GM18507 (cell line): ENCODE data around the gene ELOA.
A peak's percentile ranks its signal among the peaks of the same experiment; 100 is the strongest.

Source experiments
- DNase-seq: peaks from one replicate; pipeline ENCODE4 v3.0.0; 2011; ENCODE audit warnings: low read depth; ENCODE audit not compliant: insufficient read length; ENCODE audit errors: extremely low spot score
- FAIRE-seq: peaks from 2 replicates; lab custom pipeline; 2011; peaks lifted over from hg19 to GRCh38; lab: Jason Lieb, UNC

Gene ELOA

DNA sequence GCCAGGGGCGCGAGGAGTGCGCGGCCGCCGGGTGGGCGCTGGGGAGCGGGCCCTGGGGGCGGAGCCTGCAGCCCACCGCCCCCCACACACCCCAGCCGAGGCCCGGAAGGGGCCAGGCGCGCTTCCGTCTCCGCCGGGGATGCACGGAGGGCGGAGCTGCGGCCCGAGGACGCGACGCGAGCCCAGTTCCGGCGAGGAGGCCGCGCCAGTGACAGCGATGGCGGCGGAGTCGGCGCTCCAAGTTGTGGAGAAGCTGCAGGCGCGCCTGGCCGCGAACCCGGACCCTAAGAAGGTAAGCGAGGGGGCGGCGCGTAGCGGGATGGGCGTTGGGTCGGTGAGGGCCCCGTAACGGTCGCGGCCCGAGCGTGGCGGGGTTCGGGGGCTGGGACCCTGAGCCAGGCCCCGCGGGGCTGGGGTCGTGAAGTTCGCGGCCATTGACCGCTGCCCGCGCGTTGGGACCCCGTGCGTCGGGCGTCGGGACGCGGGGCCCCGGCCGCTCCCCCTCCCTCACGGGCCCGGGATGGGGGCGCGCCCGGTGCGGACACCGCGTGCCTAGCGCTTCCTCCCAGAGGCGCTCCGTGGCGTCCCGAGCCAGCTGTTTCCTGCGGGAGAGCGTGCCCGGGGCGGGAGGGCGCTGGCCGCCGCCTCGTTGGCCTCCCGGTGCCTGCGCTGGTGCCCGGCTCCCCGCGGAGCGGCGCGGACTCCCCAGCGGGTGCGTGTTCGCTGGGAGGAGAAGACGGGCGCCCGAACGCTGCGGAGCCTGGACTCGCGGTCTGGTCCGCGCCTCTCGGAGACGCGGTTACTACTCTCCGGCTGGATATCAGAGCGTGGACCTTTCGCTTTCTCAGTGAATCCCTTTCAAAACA, at the start of gene ELOA:
TSS of gene ELOA (plus strand) at position 185 of the 866 bp plus-strand sequence. CDS start at position 218, 33 bp downstream.
- peak; percentile 81 for DNase-seq
- FAIRE-seq: peak; percentile 91

DNA sequence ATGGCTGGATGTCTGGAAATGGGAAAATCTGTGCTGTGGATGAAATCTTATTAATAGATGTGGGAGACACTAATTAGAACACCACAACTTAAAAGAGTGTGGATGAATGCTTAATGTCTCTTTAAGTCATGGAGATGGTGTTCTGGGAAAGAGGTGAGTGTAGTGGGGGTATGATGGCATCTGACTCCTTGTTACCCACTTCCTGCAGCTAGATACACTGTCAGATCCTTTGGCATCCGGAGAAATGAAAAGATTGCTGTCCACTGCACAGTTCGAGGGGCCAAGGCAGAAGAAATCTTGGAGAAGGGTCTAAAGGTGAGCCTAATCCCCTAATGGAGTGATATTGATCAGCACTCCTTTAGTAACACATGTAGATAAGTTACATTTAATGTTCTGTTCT, 49.7 kb upstream of the ELOA start:
- FAIRE-seq: no peak
- DNase-seq: no peak

DNA sequence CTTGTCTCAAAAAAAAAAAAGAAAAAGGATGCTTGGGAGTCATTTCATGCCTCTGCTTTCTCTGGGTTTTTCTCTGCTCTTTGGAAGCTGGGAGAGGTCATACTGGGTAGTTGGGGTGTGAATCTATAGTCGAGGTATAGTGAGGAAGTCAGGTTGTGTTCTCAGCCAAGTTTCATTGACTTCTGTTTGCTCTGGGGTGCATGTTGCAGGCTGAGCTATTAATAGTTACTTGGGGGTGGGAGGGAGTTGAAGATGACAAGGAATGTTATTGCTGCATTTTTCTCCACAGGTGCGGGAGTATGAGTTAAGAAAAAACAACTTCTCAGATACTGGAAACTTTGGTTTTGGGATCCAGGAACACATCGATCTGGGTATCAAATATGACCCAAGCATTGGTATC, 48.9 kb upstream of the ELOA start:
- DNase-seq (no peak), FAIRE-seq (no peak)

- no peak for FAIRE-seq
Observed at GRCh38 chr1:23695667-23696066, 47.6 kb upstream of the ELOA start.

GRCh38 chr1:23696335-23696989, 46.8 kb upstream of the ELOA start:
- no peak for DNase-seq
- no peak for FAIRE-seq

More at GRCh38 chr1:23695667-23696066, 47.6 kb upstream of the ELOA start:
- DNase-seq: no peak

- FAIRE-seq (no peak), DNase-seq (no peak)
Observed at GRCh38 chr1:23698466-23698865, 44.8 kb upstream of the ELOA start.

- no peak for FAIRE-seq
Observed at GRCh38 chr1:23699280-23700179, 43.7 kb upstream of the ELOA start.

DNA sequence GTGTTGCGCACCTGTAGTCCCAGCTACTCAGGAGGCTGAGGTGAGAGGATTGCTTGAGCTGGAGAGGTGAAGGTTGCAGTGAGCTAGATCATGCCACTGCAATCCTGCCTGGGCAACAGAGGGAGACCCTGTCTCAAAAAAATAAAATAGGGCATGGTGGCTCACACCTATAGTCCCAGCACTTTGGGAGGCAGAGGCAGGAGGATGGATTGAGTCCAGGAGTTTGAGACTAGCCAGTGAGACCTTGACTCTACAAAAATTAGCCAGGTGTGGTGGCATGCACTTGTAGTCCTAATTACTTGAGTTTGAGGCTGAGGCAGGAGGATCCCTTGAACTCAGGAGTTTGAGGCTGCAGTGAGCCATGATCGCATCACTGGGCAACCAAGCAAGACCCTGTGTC, 42.0 kb upstream of the ELOA start:
- DNase-seq (no peak), FAIRE-seq (no peak)

More at GRCh38 chr1:23699280-23700179, 43.7 kb upstream of the ELOA start:
- DNase-seq: no peak

DNA sequence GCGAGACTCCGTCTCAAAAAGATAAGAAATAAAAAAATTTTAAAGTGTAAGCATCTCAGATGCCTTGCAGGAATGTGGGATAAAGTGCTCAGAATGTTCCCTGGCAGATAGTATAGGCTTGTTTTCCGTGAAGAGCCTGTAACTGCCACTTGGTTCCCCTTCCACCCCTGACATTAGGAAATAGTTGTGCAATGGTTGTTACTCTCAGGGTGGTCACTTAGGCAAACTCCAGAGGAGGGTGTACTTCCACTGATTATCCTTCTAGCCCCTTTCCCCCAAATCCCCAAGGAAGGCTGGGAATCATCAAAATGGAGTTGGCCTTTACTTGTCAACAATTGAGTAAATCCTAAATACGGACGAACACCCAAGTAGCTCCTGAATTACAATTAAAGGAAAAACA, 41.3 kb upstream of the ELOA start:
- no peak for DNase-seq
- no peak for FAIRE-seq

DNA sequence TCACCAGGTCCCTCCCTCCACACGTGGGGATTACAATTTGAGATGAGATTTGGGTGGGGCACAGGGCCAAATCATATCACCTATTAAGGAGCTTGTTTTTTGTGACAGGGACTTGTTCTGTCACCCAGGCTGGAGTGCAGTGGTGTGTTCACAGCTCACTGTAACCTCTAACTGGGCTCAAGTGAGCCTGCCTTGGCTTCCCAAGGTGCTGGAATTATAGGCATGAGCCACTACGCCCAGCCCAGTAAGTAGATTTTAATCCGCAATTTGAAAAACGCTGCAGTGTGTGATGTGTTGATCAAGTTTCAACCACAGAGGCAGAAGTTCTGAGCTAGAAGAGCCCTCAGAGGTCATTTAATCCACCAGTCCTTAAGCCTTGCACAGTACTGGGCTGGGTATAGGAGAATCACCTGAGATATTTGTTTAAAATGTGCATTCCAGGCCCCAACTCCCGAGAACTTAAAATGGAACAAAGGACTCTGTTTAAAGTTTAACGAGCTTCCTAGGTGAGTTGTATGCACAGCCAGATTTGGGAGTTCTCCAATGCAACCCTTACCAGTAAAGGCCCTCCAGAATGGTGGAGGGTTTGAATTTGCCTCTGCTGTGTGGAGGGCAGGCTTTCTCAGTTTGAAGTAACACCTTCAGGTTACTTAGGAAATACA, 38.3 kb upstream of the ELOA start:
- DNase-seq (no peak), FAIRE-seq (no peak)

- FAIRE-seq (no peak), DNase-seq (no peak)
Observed at GRCh38 chr1:23709229-23709628, 34.0 kb upstream of the ELOA start.

DNA sequence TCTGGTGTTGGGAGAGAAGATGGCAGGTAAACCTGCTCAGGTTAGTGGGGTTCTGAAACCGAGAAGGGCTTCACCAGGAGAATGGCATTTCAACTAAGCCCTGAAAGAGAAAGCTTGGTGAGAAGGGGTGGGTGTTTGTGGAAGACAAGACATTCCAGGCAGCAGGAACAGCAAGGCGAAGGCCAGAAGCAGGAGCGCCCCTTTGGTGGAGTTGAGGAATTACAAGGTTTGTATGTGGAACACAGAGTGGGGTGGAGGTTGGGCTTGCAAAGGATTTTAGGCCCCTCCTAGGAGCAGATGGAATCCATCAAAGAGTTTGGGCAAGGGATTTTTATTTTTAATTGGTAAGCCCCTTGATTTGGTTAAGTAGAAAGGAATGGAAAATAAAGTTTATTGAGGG, 24.8 kb upstream of the ELOA start:
- FAIRE-seq: peak; percentile 52
- DNase-seq: no peak

GRCh38 chr1:23719162-23719820, 24.0 kb upstream of the ELOA start:
- FAIRE-seq (no peak), DNase-seq (no peak)

GRCh38 chr1:23720256-23720995, 22.8 kb upstream of the ELOA start:
- DNase-seq: no peak
- FAIRE-seq: peak; percentile 96

GRCh38 chr1:23722652-23723051, 20.6 kb upstream of the ELOA start:
- DNase-seq: no peak
- peak; percentile 76 for FAIRE-seq

GRCh38 chr1:23726686-23727085, 16.6 kb upstream of the ELOA start:
- peak; percentile 47 for FAIRE-seq
- DNase-seq: no peak

GRCh38 chr1:23727362-23727811, 15.9 kb upstream of the ELOA start:
- DNase-seq: no peak
- FAIRE-seq: peak; percentile 80
